Upper lobe of left lung (tissue), 4 donors: Measurements from ENCODE around the gene ITM2C.

ENCODE experiments used
- CTCF ChIP-seq, 6 experiments: fragments of 450-650 bp in 4 of 6; fragments of 200-600 bp in 2 of 6; sonication (generic) in 2 of 6; IDR thresholded peaks; one replicate each; pipeline ENCODE4 v1.5.1; 2016 to 2019; ENCODE audit warnings: antibody characterized with exemption in 6 of 6
- POLR2A ChIP-seq, 4 donors: fragments of 450-650 bp; IDR thresholded peaks; one replicate each; pipeline ENCODE4 v1.5.1; 2016 to 2017; ENCODE audit warnings: antibody characterized with exemption in 4 of 4, mild to moderate bottlenecking in 2 of 4

DNA sequence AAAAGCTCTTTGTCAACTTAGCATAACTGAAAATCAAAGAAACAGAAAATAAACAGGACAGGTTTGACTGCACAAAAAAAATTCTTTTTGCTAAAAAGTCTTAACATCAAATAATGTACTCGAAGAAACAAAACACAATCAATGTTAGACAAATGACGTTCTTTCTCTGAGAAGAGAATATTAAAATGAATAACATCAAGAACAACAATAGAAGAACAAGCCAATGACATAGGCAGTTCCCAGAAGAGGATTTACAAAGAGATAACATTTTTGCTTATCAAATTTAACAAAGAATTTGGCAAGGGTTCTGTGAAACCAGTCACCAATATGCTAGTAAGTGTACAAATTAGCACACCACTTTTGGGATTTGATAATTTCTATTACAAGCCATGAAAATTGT is 54.5 kb downstream of the ITM2C start:
- TF ChIP-seq CTCF (IDR thresholded peaks at IDR 0.05): no peak
- no peak for TF ChIP-seq POLR2A (IDR thresholded peaks at IDR 0.05)
